Stomach (tissue), 4 donors: ENCODE results near the gene SNRK.

Experiments
- CTCF ChIP-seq, 7 experiments: fragments of 450-650 bp in 4 of 7; fragments of 200-600 bp in 3 of 7; sonication (generic) in 3 of 7; IDR thresholded peaks; one replicate each; pipeline ENCODE4 v1.5.1; 2016 to 2019; ENCODE audit warnings: antibody characterized with exemption in 7 of 7, control low read depth in 2 of 7, mild to moderate bottlenecking in 1 of 7
- EP300 ChIP-seq: sonication (generic); formaldehyde crosslinking; IDR thresholded peaks from one replicate; pipeline ENCODE4 v1.6.1; 2017; ENCODE audit warnings: antibody characterized with exemption
- POLR2A ChIP-seq, 4 donors: fragments of 450-650 bp; IDR thresholded peaks; one replicate each; pipeline ENCODE4 v1.6.1; 2016; ENCODE audit warnings: antibody characterized with exemption in 4 of 4, control low read depth in 2 of 4, mild to moderate bottlenecking in 1 of 4, moderate library complexity in 1 of 4

- TF ChIP-seq EP300 (no peak), CTCF (IDR thresholded peaks at IDR 0.05) (no peak), POLR2A (IDR thresholded peaks at IDR 0.05) (no peak)
Observed at GRCh38 chr3:43347774-43348173, 61.4 kb downstream of the SNRK start.
